ENCODE results near the gene NELL1.

The NELL1 gene

GRCh38 chr11:20966489-20966888, 297.1 kb downstream of the NELL1 start:
- DNase-seq (ENCODE audit: low read depth) = no peak

DNA sequence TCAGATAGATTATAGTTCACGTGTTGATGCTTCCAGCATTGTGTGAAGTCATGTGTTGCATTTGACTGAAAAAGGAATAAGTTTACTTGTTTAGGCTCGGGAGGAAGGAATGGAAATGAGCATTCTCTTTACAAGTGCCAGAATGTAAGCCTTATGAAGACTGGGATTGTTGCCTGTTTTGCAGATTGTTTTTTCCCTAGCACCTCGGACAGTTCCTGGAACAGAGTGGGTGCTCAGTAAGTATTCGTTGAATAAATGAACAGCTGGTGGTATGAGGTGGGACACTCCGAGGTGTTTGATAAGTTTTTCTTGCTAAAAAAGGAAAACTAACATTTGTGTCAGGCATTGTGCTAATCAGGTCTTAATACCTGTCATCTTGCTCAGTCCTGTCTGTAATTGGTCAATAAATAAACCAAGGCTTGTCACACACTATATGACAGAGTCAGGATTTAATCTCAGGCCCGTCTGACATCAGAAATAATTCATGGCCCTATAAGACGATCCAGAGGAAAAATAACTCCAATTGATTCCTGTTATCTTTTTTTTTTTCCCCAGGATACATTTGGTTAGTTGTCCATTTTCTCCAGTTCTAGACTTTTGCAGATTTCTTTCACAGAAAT, 304.7 kb downstream of the NELL1 start:
- DNase-seq (ENCODE audit: low read depth) = no peak

GRCh38 chr11:20980736-20981135, 311.4 kb downstream of the NELL1 start:
- DNase-seq (ENCODE audit: low read depth) = no peak

GRCh38 chr11:20990447-20990846, 321.1 kb downstream of the NELL1 start:
- DNase-seq (ENCODE audit: low read depth) = no peak

DNA sequence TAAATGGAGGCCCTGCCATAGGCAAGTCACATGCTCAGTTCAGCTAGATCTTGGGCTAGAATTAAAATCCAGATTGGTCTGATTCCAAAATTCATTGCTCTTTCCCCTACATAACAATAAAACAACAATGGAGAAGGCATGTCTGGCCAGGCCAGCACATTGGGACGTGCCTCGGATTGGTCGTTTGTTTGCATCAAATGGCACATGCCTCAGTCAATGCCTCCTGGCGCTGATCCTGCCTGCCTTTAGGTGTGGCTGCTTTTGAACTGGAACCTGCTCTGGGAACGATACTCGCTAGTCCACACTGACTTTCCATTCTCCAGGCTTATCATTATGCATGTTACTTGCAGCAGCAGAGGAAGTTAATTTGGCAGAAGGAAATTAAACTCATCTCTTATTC, 322.1 kb downstream of the NELL1 start:
- no peak for DNase-seq (ENCODE audit: low read depth)

DNA sequence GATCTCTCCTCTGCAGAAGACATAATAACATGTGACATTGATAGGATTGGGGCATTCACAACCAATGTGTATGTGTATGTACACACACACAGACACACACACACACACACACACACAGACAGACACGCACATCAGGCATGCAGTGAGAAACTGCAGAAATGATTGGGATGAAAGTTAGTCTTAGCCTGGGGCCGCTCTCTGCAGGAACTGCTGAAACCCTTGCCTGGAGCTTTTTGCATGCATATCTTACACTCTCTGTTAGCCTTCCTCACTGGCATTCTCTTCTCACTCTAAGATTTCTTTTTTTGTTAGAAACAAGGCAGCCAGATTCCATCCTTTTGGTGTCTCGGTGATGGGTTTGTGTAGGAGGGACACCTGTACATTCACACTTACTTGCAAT, 337.9 kb downstream of the NELL1 start:
- DNase-seq (ENCODE audit: low read depth) = no peak

GRCh38 chr11:21018248-21018647, 348.9 kb downstream of the NELL1 start:
- no peak for DNase-seq (ENCODE audit: low read depth)

DNA sequence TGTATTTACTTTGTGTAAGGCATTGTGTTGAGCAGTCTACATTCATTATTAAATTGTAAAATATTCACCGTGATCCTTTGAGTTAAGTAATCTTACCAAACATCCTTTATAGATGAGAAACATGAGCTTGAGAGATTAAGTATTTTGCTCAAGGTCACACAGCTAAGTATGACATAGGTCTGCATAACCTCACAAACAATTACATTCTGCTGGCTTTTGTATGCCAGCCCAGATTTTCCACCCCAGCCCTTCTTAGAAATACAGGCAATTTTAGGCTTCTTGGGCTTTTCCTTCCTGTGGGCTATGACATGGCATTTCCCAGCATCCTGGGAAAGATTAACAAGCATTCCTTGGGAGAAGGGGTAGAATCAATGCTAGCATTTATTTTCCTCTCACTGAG, 357.3 kb downstream of the NELL1 start:
- no peak for DNase-seq (ENCODE audit: low read depth)

DNA sequence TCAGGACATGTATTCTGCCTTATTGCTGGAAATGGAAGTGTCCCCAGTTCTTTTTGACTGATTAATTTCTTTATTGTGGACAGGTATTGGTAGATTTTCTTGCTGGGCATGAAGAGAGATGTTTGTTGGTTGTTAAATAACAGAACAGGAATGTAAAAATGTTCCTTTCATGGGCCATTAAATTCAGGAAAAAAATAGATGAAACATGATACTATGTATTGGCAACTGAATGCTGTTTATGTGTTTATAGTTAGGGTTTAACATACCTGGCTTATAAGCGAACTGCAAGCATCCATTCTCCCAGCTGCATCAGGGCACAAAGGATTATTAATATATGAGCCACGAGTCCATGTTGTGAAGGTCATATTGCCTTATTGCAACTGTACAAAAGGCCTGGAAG, 368.5 kb downstream of the NELL1 start:
- no peak for DNase-seq (ENCODE audit: low read depth)

- DNase-seq (ENCODE audit: low read depth) = no peak
Measured at GRCh38 chr11:21038801-21039200, 369.4 kb downstream of the NELL1 start.

DNA sequence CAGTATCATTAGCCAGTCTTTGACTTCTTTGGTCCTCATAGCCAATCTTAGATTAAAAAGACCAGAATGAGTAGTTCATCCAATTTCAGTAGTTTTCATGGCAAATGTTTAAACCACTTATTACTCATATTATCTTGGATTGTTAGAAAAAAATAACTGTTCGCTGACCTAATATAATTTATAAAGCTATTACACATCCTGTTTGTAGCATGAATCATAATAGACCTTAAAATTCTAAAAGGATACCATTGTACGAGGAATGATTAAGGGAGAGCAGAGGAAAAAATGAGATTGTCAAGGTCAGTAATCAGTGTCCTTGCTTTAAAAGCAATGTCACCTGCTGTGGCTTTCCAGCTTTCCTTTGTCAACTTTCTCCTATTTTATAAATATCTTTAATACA, 371.2 kb downstream of the NELL1 start:
- DNase-seq (ENCODE audit: low read depth) = no peak

- no peak for DNase-seq (ENCODE audit: low read depth)
Measured at GRCh38 chr11:21048626-21049025, 379.2 kb downstream of the NELL1 start.

- no peak for DNase-seq (ENCODE audit: low read depth)
Measured at GRCh38 chr11:21053466-21053865, 384.1 kb downstream of the NELL1 start.

- no peak for DNase-seq (ENCODE audit: low read depth)
Measured at GRCh38 chr11:21056644-21057043, 387.3 kb downstream of the NELL1 start.

GRCh38 chr11:21059879-21060278, 390.5 kb downstream of the NELL1 start:
- DNase-seq (ENCODE audit: low read depth) = no peak

DNA sequence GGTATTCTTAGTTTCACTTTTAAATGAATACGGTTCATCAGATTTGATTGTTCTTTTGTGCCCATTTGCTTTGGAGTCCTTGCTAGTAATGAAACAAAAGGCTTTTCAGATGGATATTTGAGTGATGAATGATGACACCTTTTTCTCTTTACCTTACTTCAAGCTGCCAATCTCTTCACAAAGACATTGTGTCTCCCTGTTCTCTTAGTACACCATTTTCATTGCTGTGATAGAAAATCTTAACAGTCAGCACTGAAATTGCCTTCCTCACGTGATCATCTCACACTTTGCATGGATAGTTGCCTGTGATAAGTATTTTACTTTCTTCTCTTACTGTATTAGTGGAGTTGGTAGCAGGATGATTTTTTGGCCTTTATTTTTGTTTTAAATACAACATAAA, 396.6 kb downstream of the NELL1 start:
- DNase-seq (ENCODE audit: low read depth) = no peak

- DNase-seq (ENCODE audit: low read depth) = no peak
Measured at GRCh38 chr11:21068886-21069285, 399.5 kb downstream of the NELL1 start.

- no peak for DNase-seq (ENCODE audit: low read depth)
Measured at GRCh38 chr11:21069909-21070308, 400.5 kb downstream of the NELL1 start.

DNA sequence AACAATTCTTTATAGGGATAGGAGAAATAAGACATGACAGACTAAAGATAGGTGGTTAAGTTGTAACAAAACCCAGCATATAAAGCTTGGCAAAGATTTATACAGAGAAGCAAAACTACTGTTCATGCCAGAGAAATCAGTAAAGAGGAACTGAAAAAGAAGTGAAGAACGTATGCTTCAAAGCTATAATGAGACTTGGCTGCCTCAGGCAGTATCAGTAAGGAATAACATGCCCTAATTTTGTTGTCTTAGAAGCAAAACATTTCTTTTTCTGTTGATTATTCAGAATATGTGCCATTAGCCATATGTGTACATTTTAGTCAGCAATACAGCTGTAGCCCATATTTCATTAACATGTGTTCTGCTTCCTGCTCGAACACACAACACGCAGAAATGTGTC, 403.2 kb downstream of the NELL1 start:
- DNase-seq (ENCODE audit: low read depth) = no peak

DNA sequence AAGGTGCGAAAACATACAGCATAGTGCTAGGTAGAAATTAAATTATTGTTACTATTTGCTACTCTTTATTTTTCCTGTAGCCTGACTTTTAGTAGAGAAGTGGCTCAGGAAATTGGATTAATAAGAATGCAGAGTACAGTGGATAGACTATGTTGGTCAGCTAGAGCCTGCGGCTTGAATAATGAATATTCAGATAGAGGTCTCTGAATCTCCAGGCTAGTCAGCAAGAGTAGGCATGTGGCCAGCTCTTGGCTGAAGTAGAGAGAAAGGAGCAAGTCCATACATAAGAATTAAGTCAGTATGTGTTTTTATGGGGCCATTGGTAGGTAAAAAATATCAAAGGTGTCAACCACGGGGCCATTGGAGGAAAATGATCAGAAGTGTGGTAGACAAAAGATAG, 413.5 kb downstream of the NELL1 start:
- no peak for DNase-seq (ENCODE audit: low read depth)

DNA sequence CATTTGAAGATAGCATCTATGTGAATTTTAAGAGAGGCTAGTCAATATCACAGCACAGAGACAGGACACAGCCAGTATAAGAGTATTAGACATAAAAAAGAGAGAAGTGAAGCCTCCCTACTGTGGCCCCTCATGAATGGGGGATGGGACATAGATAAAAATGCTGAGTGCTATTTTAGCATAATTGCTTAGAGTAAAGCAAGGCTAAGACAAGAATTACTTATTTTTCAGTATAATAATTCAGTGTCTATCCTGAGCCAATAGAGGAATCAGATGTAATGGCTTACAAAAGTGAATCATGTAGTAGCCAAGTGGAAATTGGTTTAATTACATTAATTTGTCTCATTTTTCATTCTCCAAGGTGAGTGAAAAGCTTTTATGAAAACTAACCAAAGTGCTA, 419.5 kb downstream of the NELL1 start:
- DNase-seq (ENCODE audit: low read depth) = no peak

DNA sequence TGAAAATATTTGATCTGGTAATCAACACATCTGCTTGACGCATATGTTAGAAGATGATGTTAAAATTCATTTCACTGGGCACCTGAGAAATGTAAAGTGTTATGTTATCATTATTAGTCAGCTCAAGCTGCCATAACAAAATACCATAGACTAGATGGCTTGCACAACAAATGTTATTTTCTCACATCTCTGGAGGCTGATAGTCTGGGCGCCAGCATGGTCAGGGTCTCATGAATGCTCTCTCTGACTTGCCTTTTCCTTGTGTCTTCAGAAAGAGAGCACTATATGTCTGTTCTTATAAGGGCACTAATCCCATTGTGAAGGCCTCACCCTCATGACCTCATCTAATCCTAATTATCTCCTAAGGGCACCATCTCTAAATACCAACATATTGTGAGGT, 435.3 kb downstream of the NELL1 start:
- DNase-seq (ENCODE audit: low read depth) = no peak

GRCh38 chr11:21105196-21105917, 436.0 kb downstream of the NELL1 start:
- DNase-seq (ENCODE audit: low read depth) = no peak

GRCh38 chr11:21109341-21109740, 440.0 kb downstream of the NELL1 start:
- no peak for DNase-seq (ENCODE audit: low read depth)

Measured in fibroblast of gingiva (primary cell).